ENCODE results near the gene ALDH4A1.

Gene ALDH4A1

GRCh38 chr1:18927082-18927653 lies 24.8 kb upstream of the ALDH4A1 start:
- intact Hi-C loops (cut with DNase I): no loop called here

DNA sequence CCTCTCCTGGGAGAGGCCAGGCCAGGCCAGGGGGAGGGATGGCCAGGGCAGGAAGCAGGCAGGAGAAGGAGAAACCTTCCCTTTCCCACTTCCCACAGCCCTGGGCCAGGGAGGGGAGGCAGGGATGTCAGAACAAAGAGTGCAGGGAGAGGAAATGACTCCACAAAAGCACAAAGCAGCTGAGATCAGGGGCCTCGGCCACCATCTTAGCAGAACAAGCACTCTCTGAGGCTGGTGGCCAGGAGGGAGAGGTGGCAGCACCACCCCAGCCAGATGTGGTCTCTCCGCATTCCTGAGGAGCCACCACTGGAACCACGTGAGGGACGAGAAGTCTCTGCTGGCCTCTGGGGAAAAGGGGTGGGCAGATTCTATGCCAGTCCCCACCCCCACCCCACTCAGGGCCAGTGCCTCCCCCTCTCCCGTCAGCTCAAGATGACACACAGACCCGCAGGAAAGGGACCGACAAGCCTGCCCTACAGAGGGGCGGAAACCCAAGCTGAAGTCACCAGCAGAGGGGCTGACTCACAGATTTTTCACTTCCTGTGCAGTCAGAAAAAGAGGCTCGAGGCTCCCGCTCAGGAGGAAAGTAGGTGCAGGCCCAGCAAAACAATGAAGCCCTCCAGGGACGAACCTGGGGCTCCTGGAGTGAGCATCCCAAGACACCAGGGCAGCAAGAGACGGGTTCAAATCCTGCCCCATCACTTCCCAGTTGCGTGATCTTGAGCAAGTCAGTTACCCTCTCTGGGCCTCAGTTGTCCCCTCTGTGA lies 24.1 kb upstream of the ALDH4A1 start:
- intact Hi-C loops (cut with DNase I): no loop called here
- DNase-seq: no peak

More at GRCh38 chr1:18927082-18927653, 24.8 kb upstream of the ALDH4A1 start:
- no peak for DNase-seq

DNA sequence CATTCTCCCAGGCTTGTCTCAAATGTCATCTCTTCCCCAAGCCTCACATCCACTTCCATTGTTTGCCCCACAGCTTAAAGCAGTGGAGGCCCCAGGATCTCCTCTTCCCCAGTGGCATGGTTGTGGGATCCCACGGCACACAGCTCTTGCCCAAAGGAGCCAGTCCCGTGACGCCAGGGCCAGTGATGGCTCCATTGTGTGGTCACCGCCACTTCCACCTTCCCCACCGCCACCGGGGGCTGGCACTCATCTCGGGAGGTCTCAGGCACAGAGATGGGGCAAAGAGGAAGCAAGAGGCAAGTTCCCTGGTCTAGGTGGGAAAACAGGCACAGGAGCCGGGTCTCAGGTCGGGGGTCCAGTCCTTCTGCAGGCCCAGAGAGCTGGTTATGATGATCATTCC lies 22.9 kb upstream of the ALDH4A1 start:
- DNase-seq: no peak
- intact Hi-C loops (cut with DNase I): no loop called here

GRCh38 chr1:18924221-18924691 lies 21.9 kb upstream of the ALDH4A1 start:
- DNase-seq: no peak
- intact Hi-C loops (cut with DNase I): no loop called here

DNA sequence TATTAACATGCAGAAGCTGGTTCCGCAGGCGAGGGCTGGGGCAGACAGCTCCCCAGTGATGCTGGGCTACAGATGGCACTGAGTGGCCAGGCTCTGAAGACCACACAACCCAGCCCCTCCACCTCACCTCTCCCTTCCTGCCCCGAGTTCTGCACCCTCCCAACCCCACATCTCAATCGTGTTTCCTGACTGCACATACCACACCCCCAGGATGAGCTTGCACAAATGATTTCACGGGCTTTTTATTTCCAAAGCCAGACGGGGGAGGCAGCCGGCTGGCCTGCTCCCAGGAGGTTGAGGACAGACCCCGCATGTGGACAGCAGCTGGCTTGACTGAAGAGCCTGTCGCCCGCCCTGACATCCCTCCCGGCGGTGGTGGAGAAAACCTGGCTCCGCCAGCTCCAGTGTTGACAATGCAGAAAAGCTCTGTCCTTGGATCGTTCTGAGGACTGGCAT lies 21.4 kb upstream of the ALDH4A1 start:
- intact Hi-C loops (cut with DNase I): no loop called here
- DNase-seq: peak in 1 of 42 donors; percentile 57

DNA sequence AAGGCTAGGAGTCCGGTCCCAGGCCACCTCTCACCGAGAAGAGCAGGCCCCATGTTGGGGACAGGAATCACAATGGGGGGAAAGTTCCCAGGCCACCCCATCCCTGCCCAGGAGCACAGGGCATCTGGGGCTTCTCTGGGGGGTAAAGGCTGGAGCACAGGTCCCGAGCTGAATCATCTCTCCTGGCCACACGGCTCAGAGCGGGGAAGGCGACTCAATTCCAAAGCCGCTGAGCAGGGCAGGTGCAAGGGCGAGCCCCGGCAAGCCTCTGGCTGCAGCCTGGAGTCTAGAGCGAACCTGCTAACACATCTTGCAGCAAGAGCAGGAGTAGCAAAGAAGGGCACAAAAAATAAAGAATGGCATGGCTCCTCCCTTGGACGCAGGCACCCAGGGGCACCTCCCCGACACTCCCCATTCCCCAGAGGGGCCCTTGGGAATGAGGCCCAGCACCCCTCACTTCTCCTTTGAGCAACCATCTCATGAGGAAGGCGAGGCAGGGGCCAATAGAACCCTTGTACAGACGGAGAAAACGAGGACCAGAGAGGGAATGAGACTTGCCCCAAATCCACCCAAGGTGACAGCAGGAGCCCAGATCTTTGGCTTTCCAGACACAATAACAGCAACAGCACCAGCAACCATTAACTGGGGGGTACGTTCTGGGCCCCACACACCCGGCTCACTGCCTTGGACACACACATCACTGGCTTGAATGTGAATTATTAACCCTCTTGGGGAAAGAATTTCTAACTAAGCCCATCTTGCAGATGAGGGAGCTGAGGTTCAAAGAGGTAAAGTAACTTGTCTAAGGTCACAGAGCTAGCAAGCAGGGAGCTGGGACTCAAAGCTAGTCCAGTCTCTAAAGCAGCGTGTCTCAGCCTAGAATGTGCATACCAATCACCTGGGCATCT lies 20.7 kb upstream of the ALDH4A1 start:
- no peak for DNase-seq
- intact Hi-C loops (cut with DNase I): no loop called here

- peak in 40 of 42 donors; percentile 33 to 87 (median 70) for DNase-seq
- intact Hi-C loops (cut with DNase I): no loop called here
Measured at GRCh38 chr1:18922319-18922726, 20.0 kb upstream of the ALDH4A1 start.

DNA sequence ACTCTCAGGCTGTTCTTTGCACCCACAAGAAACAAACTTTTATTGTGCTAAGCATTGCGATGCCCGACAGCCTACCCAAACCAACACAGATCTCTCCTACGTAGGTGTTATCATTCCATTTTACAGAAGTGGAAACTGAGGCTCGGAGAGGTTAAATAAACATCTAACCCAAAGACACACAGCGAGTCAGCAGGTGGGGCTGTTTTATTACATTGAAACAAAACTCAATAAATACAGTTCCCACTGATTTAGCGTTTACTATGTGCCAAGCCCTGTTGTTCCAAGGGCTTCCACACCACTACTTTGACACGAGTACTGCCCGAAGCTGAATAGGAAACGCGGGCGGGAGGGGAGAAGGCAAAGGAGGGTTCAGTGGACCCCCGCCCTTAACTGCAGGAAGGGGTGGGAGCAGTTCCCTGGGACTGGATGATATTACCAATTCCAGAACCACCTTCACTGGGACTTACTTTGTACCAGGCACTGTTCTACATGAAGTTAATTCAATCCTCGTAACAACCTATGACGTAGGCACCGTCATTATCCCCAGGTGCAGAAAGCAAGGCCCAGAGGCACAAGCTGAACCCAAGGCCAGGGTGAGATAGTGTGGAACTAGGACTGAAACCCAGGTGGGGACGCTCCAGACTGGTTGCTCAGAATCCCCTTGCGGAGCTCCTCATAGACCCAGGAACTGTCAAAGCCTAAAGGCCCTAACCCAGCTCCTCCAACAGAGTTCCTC lies 19.3 kb upstream of the ALDH4A1 start:
- intact Hi-C loops (cut with DNase I): no loop called here
- peak in 1 of 42 donors; percentile 54 for DNase-seq

DNA sequence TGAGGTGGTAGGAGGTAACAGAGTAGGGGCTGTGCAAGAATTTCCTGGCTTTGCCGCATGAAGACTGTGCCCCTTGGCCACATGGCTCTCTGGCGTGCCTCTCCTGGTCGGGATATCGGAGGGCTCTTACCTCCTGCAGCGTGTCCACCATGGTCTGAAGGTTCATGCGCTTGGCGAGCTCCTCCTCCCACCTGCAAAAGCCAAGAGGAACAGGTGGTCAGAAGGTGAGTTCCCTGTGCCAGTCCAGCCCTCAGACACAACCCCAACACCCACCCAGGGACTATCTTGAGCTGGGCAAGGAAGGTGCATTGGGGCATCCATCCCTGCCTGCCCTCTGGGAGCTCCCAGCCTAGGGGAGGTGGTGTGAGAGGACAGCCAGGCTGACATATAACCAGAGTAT lies 18.6 kb upstream of the ALDH4A1 start:
- intact Hi-C loops (cut with DNase I): no loop called here
- no peak for DNase-seq

GRCh38 chr1:18919956-18920355 lies 17.6 kb upstream of the ALDH4A1 start:
- intact Hi-C loops (cut with DNase I): no loop called here
- DNase-seq: no peak

GRCh38 chr1:18919197-18919905 lies 17.0 kb upstream of the ALDH4A1 start:
- intact Hi-C loops (cut with DNase I): no loop called here
- no peak for DNase-seq

GRCh38 chr1:18918417-18918816 lies 16.1 kb upstream of the ALDH4A1 start:
- no peak for DNase-seq
- intact Hi-C loops (cut with DNase I): no loop called here

GRCh38 chr1:18917071-18917799 lies 14.9 kb upstream of the ALDH4A1 start:
- no peak for DNase-seq
- intact Hi-C loops (cut with DNase I): no loop called here

DNA sequence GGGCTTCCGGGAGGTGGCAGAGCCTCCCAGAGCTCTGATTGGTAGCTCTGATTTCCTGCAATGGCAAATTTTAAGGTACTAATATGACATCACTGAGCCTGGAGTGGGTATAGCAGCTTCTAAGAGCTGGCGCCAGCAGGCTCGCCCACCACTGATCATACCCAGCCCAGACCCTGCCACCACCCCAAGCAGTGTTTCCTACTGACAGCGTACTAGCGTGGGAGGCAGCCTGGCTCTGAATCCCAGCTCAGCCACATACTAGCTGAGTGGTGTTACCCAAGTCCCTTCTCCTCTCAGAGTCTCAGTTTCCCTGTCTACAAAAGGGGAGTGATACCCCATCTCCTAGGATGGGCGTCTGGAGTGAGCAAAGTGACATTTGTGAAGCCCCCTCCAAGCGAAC lies 13.0 kb upstream of the ALDH4A1 start:
- DNase-seq: peak in 2 of 42 donors; percentile 32 to 46
- intact Hi-C loops (cut with DNase I): no loop called here

- intact Hi-C loops (cut with DNase I): no loop called here
- peak; percentile 66 to 95 (median 88) for DNase-seq
Measured at GRCh38 chr1:18913065-18913835, 10.9 kb upstream of the ALDH4A1 start.

DNA sequence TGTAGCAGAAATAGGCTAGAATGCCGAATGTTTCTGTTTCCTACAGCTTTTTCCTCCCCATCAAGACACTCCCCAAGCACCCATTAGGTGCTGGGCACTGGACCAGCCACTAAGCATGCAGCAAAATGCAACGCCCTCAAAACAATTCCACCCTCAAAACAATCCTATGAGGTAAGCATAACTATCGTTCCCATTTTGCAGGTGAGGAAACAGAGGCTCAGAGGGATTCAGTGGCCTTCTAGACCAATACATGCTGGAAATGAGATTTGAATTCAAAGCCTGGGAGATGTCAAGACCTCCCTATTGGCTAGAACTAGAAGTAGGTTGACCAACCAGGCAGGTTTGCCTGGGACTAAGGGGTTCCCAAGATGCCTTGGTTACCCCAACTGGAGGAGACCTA lies 10.2 kb upstream of the ALDH4A1 start:
- no peak for DNase-seq
- intact Hi-C loops (cut with DNase I): no loop called here
